ENCODE results near the gene ALS2. TPM values are rescaled to one million over a fixed set of nuclear protein-coding genes. Genes with fewer than 3 reads are reported as not detected.
"Not testable (repeated sequence)": the region's sequence is repeated elsewhere in the genome, so short reads cannot be mapped to it uniquely, and the experiment has no call there.

ALS2 gene
- total RNA-seq, 1 experiment from 2014 or later = 28.1 TPM

DNA sequence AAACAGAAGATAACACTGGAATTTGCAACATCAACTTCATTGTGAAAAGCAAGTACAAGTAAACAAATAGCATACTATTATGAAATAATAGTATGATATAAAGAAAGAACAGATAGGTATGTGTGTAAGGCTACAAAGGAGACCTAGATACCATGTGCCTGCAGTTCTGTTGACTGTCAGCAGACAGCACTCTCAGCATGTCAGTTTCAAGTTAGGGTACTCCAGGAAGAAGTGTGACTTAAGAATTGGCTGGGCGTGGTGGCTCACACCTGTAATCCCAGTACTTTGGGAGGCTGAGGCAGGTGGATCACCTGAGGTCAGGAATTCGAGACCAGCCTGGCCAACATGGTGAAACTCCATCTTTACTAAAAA lies 18.2 kb upstream of the ALS2 start:
- not testable (repeated sequence) for H3K9me3 ChIP-seq (ENCODE audit: control insufficient read depth in 1 of 2, insufficient read depth in 1 of 2, low read depth in 1 of 2, low read length in 2 of 2)

DNA sequence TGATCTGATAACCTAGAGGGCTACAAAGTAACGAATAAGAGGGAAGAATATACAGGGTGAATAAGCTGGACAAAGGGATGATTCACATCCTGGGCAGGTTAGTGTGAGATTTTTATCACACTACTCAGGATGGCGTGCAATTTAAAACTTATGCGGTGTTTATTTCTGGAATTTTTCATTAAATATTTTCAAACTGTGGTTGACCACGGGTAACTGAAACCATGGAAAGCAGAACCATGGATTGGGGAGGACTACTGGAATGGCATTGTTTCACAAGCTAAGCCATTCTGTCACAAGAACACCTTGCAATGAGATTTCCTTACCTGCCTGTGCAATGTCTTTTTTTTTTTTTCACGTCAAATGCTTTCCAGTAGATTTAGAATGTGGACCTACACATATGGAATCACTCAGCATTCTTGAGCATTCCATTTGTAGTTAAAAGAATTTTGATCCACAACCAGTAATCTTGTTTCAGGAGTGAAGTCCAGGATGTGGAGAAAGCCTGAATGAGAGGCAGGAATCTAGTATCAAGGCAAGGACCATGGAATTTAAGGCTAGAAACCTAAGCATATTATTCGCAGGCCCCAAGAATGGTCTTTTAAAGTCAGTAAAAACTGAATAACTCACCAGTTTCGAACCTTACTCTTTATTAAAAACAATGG lies 17.6 kb upstream of the ALS2 start:
- no peaks in the 10 kb centered on the region for H3K9me3 ChIP-seq (ENCODE audit: control insufficient read depth in 1 of 2, insufficient read depth in 1 of 2, low read depth in 1 of 2, low read length in 2 of 2)
- H3K79me2 ChIP-seq (ENCODE audit: insufficient read depth, low read length) = no peaks in the 10 kb centered on the region
- H4K20me1 ChIP-seq (ENCODE audit: insufficient read depth) = no peaks in the 10 kb centered on the region
- H3K9me2 ChIP-seq (ENCODE audit: insufficient read depth) = no peaks in the 10 kb centered on the region
- no peak overlapping the region for H3K27ac ChIP-seq (ENCODE audit: low read depth, low read length)
- H3K4me3 ChIP-seq (replicated peaks in 1 of 2; ENCODE audit: low read depth in 1 of 2, low read length in 2 of 2) = 0 out of 4 replicates have a peak overlapping the region, but pooled peaks of 1 of the 2 experiments have one; percentile 5
- DNase-seq (ENCODE audit: low read depth, low spot score) (no peak), ATAC-seq (peak; percentile 56; the same call in 1 of the 2 replicates)
- ChIA-PET RAD21 (ENCODE audit: low non-redundant PET in 1 of 2, low total read pairs in 2 of 2, uncharacterized antibody in 2 of 2, unreplicated experiment in 2 of 2) (no interaction called here), POLR2A (no interaction called here), CTCF (interaction anchor here (0.8 kb wide), 1 partner anchor 9 kb away, joined by 3 read pairs; no protein-coding TSS in a partner anchor)
- peak overlapping the region; percentile 52 for H3K4me2 ChIP-seq (ENCODE audit: low read length)
- intact Hi-C loops (cut with micrococcal nuclease) = loop anchor here (5.0 to 10.0 kb wide), 2 partner anchors 256 to 469 kb away; partner anchors contain the start of gene NOP58
- H3K9ac ChIP-seq (ENCODE audit: low read length) = no peak overlapping the region
- no TSS peak for BruUV-seq (replicated peaks)
- H3K27me3 ChIP-seq (ENCODE audit: insufficient read depth, low read length) = no peaks in the 10 kb centered on the region
- H2AFZ ChIP-seq (ENCODE audit: low read depth, low read length, poor library complexity, severe bottlenecking) = peak overlapping the region; percentile 87
- TF ChIP-seq FOSL1 (IDR thresholded peaks at IDR 0.05; ENCODE audit: low read depth) (peak; percentile 49), SP1 (IDR thresholded peaks at IDR 0.05; ENCODE audit: low read depth) (peak; percentile 26; the same call in 1 of the 2 replicates), EZH2phosphoT487 (IDR thresholded peaks at IDR 0.05; ENCODE audit: borderline replicate concordance) (no peak), JUND (IDR thresholded peaks at IDR 0.05) (peak; percentile 24; the same call in 1 of the 2 replicates), ELF1 (IDR thresholded peaks at IDR 0.05; ENCODE audit: borderline replicate concordance, low read depth) (no peak), SIN3A (IDR thresholded peaks at IDR 0.05; ENCODE audit: low read depth) (no peak), CBX3 (IDR thresholded peaks at IDR 0.05; ENCODE audit: low read depth) (no peak), POLR2AphosphoS5 (IDR thresholded peaks at IDR 0.05; ENCODE audit: low read depth, low read length) (no peak)
- TF ChIP-seq, protein P1, sequence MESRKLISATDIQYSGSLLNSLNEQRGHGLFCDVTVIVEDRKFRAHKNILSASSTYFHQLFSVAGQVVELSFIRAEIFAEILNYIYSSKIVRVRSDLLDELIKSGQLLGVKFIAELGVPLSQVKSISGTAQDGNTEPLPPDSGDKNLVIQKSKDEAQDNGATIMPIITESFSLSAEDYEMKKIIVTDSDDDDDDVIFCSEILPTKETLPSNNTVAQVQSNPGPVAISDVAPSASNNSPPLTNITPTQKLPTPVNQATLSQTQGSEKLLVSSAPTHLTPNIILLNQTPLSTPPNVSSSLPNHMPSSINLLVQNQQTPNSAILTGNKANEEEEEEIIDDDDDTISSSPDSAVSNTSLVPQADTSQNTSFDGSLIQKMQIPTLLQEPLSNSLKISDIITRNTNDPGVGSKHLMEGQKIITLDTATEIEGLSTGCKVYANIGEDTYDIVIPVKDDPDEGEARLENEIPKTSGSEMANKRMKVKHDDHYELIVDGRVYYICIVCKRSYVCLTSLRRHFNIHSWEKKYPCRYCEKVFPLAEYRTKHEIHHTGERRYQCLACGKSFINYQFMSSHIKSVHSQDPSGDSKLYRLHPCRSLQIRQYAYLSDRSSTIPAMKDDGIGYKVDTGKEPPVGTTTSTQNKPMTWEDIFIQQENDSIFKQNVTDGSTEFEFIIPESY (IDR thresholded peaks at IDR 0.05; ENCODE audit: extremely low read depth, insufficient replicate concordance, low read length) = no peak
- H3K36me3 ChIP-seq (ENCODE audit: control insufficient read depth in 1 of 2, insufficient read depth in 2 of 2, low read length in 2 of 2) = no peaks in the 10 kb centered on the region
- H3K4me1 ChIP-seq (ENCODE audit: control insufficient read depth in 1 of 2, insufficient read depth in 2 of 2, low read length in 2 of 2) = peaks cover 0 to 20% of the 10 kb centered on the region in 2 experiments; a peak in 2 of 4 replicates

More for the DNA sequence above, 18.2 kb upstream of the ALS2 start:
- H3K4me2 ChIP-seq (ENCODE audit: low read length) = peak overlapping the region; percentile 52
- peak; percentile 54 for ATAC-seq
- BruUV-seq (replicated peaks); H3K27ac ChIP-seq (ENCODE audit: low read depth, low read length); H3K79me2 ChIP-seq (ENCODE audit: insufficient read depth, low read length); RAD21 ChIA-PET (ENCODE audit: low non-redundant PET in 1 of 2, low total read pairs in 2 of 2, uncharacterized antibody in 2 of 2, unreplicated experiment in 2 of 2); POLR2A ChIA-PET; CTCF ChIA-PET; H3K36me3 ChIP-seq (ENCODE audit: control insufficient read depth in 1 of 2, insufficient read depth in 2 of 2, low read length in 2 of 2); H3K9me2 ChIP-seq (ENCODE audit: insufficient read depth); H3K9ac ChIP-seq (ENCODE audit: low read length); H3K4me3 ChIP-seq (replicated peaks in 1 of 2; ENCODE audit: low read depth in 1 of 2, low read length in 2 of 2); H3K27me3 ChIP-seq (ENCODE audit: insufficient read depth, low read length); H4K20me1 ChIP-seq (ENCODE audit: insufficient read depth): not testable (repeated sequence)
- peak overlapping the region; percentile 87 for H2AFZ ChIP-seq (ENCODE audit: low read depth, low read length, poor library complexity, severe bottlenecking)
- peak; percentile 23 for DNase-seq (ENCODE audit: low read depth, low spot score)
- peak; percentile 60 for TF ChIP-seq RAD21 (IDR thresholded peaks at IDR 0.05; ENCODE audit: low read depth)
- TF ChIP-seq, protein P2, sequence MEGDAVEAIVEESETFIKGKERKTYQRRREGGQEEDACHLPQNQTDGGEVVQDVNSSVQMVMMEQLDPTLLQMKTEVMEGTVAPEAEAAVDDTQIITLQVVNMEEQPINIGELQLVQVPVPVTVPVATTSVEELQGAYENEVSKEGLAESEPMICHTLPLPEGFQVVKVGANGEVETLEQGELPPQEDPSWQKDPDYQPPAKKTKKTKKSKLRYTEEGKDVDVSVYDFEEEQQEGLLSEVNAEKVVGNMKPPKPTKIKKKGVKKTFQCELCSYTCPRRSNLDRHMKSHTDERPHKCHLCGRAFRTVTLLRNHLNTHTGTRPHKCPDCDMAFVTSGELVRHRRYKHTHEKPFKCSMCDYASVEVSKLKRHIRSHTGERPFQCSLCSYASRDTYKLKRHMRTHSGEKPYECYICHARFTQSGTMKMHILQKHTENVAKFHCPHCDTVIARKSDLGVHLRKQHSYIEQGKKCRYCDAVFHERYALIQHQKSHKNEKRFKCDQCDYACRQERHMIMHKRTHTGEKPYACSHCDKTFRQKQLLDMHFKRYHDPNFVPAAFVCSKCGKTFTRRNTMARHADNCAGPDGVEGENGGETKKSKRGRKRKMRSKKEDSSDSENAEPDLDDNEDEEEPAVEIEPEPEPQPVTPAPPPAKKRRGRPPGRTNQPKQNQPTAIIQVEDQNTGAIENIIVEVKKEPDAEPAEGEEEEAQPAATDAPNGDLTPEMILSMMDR (IDR thresholded peaks at IDR 0.05 in 2 of 3, conservative IDR thresholded peaks at IDR 0.05 in 1 of 3; ENCODE audit: borderline replicate concordance in 1 of 3, insufficient read depth in 1 of 3, low read depth in 2 of 3, low read length in 2 of 3) = peak in 2 of 3 experiments; percentile 31 to 33; a peak in 2 of 6 replicates
- intact Hi-C loops (cut with micrococcal nuclease) = loop anchor here (5.0 to 10.0 kb wide), 2 partner anchors 256 to 468 kb away; partner anchors contain the start of gene NOP58
- H3K4me1 ChIP-seq (ENCODE audit: control insufficient read depth in 1 of 2, insufficient read depth in 2 of 2, low read length in 2 of 2) = peaks cover 0 to 20% of the 10 kb centered on the region in 2 experiments; a peak in 2 of 4 replicates
